Measurements from ENCODE around the gene FBXL5.

GRCh38 chr4:15683143-15683495, 28.0 kb upstream of the FBXL5 start:
- TF ChIP-seq POLR2AphosphoS5 (IDR thresholded peaks at IDR 0.05) (no peak), POLR2A (IDR thresholded peaks at IDR 0.05) (no peak), EP300 (IDR thresholded peaks at IDR 0.05) (no peak)
- TF ChIP-seq, protein P1, sequence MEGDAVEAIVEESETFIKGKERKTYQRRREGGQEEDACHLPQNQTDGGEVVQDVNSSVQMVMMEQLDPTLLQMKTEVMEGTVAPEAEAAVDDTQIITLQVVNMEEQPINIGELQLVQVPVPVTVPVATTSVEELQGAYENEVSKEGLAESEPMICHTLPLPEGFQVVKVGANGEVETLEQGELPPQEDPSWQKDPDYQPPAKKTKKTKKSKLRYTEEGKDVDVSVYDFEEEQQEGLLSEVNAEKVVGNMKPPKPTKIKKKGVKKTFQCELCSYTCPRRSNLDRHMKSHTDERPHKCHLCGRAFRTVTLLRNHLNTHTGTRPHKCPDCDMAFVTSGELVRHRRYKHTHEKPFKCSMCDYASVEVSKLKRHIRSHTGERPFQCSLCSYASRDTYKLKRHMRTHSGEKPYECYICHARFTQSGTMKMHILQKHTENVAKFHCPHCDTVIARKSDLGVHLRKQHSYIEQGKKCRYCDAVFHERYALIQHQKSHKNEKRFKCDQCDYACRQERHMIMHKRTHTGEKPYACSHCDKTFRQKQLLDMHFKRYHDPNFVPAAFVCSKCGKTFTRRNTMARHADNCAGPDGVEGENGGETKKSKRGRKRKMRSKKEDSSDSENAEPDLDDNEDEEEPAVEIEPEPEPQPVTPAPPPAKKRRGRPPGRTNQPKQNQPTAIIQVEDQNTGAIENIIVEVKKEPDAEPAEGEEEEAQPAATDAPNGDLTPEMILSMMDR (IDR thresholded peaks at IDR 0.05): no peak
